Activated B cell treated with CpG ODN at 0.5 μM for 24 hours (primary cell): ENCODE results near the gene KLHL29. TPM values are rescaled to one million over a fixed set of nuclear protein-coding genes. Genes with fewer than 3 reads are reported as not detected.

Experiments used
- ATAC-seq: fragments of 200-7000 bp; cut with Tn5 transposase; one replicate; pipeline ENCODE4 v1.10.0; 2021; ENCODE audit warnings: low read depth, mild to moderate bottlenecking, moderate library complexity
- CTCF ChIA-PET: fragments of 350-600 bp; sonication (Branson Sonifier 250); formaldehyde crosslinking; loops from one replicate; lab custom pipeline; 2021; ENCODE audit warnings: antibody characterized with exemption; lab: Charles Lee
- POLR2A ChIA-PET: fragments of 350-600 bp; sonication (Branson Sonifier 250); formaldehyde crosslinking; loops from one replicate; lab custom pipeline; 2021; ENCODE audit warnings: antibody characterized with exemption; lab: Charles Lee
- DNase-seq: peaks from one replicate; pipeline ENCODE4 v3.0.0; 2022
- H3K27ac Mint-ChIP-seq: one replicate; pipeline ENCODE4 v1.8.0; 2020; ENCODE audit warnings: mixed read lengths
- H3K27me3 Mint-ChIP-seq: one replicate; pipeline ENCODE4 v1.8.0; 2021; ENCODE audit warnings: mixed read lengths
- H3K36me3 Mint-ChIP-seq: one replicate; pipeline ENCODE4 v1.8.0; 2021; ENCODE audit warnings: low read depth, mixed read lengths
- H3K4me1 Mint-ChIP-seq: one replicate; pipeline ENCODE4 v1.8.0; 2021; ENCODE audit warnings: mixed read lengths
- H3K4me3 Mint-ChIP-seq: one replicate; pipeline ENCODE4 v1.8.0; 2020; ENCODE audit warnings: mild to moderate bottlenecking, mixed read lengths
- H3K9me3 Mint-ChIP-seq: one replicate; pipeline ENCODE4 v1.8.0; 2020; ENCODE audit warnings: mixed read lengths
- intact Hi-C: fragments of 100-400 bp; cut with micrococcal nuclease; formaldehyde crosslinking; loops from one replicate; pipeline ENCODE4 v1.15.1; 2024
- total RNA-seq: library from RNA; stranded (reverse); gene quantifications from 2 replicates; pipeline ENCODE4 v1.2.3, GENCODE V29; 2022
- TF ChIP-seq, protein P1 (sequence below): fragments of 200-600 bp; IDR thresholded peaks from one replicate; pipeline ENCODE4 v1.8.0; 2022; ENCODE audit warnings: antibody characterized with exemption, mild to moderate bottlenecking

Gene KLHL29
- total RNA-seq, 1 donor from 2014 or later = 2.5 TPM

DNA sequence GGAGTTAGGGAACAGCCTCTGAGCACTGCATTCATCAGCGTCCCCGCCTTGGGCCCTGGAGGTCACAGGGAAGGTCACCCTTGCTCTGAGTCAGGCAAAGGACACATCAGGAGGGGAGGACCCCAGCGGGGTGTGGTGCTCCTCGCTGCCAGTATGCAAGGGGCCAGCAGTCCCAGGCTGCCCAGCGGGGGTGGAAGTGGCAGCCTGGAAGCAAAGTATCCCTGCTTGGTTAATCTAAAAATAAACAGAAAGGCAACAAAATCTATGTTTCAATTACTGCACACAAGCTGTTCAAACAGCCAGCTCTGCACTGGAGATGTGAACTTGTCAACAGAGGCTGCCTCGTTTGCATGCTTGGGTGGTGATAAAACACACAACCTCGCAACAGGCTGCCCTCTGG, 164.1 kb downstream of the KLHL29 start:
- DNase-seq (no peak), ATAC-seq (no peak)
- Mint-ChIP-seq H3K27ac (no peak overlapping the region), H3K36me3 (no peaks in the 10 kb centered on the region), H3K9me3 (no peaks in the 10 kb centered on the region), H3K4me1 (no peaks in the 10 kb centered on the region), H3K4me3 (no peak overlapping the region), H3K27me3 (no peaks in the 10 kb centered on the region)
- TF ChIP-seq, protein P1, sequence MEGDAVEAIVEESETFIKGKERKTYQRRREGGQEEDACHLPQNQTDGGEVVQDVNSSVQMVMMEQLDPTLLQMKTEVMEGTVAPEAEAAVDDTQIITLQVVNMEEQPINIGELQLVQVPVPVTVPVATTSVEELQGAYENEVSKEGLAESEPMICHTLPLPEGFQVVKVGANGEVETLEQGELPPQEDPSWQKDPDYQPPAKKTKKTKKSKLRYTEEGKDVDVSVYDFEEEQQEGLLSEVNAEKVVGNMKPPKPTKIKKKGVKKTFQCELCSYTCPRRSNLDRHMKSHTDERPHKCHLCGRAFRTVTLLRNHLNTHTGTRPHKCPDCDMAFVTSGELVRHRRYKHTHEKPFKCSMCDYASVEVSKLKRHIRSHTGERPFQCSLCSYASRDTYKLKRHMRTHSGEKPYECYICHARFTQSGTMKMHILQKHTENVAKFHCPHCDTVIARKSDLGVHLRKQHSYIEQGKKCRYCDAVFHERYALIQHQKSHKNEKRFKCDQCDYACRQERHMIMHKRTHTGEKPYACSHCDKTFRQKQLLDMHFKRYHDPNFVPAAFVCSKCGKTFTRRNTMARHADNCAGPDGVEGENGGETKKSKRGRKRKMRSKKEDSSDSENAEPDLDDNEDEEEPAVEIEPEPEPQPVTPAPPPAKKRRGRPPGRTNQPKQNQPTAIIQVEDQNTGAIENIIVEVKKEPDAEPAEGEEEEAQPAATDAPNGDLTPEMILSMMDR = no peak
- ChIA-PET CTCF (no interaction called here), POLR2A (no interaction called here)
- intact Hi-C loops = no loop called here

DNA sequence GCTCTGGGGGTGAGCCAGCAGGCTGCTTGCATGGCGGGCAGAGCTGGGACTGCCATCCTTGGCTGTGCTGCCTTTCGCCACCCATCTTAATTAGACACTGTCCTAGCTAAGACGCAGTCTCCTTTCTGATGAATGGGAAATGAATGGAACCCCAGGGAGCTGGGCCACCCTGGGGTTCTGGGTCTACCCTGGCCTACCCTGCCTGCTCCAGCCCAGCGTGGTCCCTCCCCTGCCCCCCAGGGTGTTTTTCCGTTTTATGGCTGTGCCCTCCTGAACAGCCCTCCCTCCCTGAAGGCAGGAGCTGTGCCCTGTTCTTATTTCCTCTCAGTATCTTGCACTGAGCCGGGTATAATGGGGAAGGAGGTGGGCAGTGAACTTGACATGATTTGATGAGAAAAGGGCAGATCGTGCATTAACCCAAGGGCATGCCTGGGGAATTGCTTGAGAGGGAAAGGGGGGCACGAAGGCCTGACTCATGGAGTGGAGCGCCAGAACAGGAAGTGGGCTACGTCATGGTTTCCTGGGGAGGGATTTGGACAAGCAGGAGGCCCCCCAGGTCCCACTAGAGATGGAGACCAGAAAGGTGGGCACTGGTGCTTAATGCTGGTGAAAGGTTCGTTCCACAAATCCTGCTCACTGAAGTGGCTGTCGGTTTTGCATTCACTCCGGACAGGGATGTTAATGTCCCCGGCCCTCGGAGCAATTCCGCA, 165.0 kb downstream of the KLHL29 start:
- no peak overlapping the region for H3K27ac Mint-ChIP-seq
- DNase-seq (no peak), ATAC-seq (no peak)
- TF ChIP-seq, protein P1 = no peak
- ChIA-PET CTCF (no interaction called here), POLR2A (no interaction called here)
- intact Hi-C loops = no loop called here
- no peaks in the 10 kb centered on the region for H3K4me1 Mint-ChIP-seq
- no peak overlapping the region for H3K4me3 Mint-ChIP-seq
- H3K27me3 Mint-ChIP-seq = no peaks in the 10 kb centered on the region
- H3K36me3 Mint-ChIP-seq = no peaks in the 10 kb centered on the region
- no peaks in the 10 kb centered on the region for H3K9me3 Mint-ChIP-seq

DNA sequence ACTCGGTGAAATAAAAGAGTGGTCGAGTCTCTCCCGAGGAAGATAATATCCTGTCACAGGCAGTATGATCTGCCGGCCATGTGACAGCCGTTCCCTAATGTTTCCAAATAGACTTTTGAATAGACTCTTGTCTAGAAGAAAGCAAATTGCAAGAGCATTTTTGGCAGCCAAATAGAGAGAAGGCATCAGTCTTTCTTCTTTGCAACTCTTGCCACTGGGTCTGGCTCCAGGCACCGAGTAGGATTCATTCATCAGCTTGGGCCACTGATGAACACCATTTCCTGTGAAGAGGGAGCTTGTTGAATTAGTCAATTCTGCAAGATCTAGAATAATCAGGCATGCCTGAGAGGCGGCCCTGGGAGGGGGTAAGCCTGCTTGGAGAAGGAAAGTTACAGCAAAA, 165.6 kb downstream of the KLHL29 start:
- ChIA-PET CTCF (no interaction called here), POLR2A (no interaction called here)
- no peaks in the 10 kb centered on the region for H3K4me1 Mint-ChIP-seq
- no peaks in the 10 kb centered on the region for H3K9me3 Mint-ChIP-seq
- H3K27ac Mint-ChIP-seq = no peak overlapping the region
- TF ChIP-seq, protein P1 = no peak
- no peaks in the 10 kb centered on the region for H3K36me3 Mint-ChIP-seq
- H3K27me3 Mint-ChIP-seq = no peaks in the 10 kb centered on the region
- no peak for ATAC-seq
- H3K4me3 Mint-ChIP-seq = no peak overlapping the region
- intact Hi-C loops = no loop called here
- no peak for DNase-seq

DNA sequence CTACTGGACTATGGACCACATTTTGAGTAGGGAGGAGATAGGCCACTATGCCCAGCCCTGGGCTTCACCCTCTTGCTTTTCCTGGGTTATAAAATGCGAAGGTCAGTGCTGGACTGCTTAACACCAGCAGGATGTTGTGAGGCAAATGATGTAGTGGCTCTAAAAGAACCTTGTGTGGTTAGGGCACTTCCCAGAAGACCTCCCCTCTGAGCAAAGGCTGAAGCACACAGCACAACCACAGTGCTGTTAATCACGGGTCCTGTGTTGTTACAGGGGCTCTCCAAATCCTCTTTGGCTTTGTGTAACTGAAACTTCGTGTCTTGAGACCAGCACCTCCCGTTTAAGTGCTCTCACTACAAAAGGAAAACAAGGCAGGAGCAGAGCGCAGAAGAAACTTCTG, 166.9 kb downstream of the KLHL29 start:
- intact Hi-C loops = no loop called here
- POLR2A ChIA-PET = no interaction called here
- ATAC-seq (no peak), DNase-seq (no peak)
- Mint-ChIP-seq H3K4me3 (no peak overlapping the region), H3K9me3 (no peaks in the 10 kb centered on the region), H3K27ac (no peak overlapping the region), H3K4me1 (no peaks in the 10 kb centered on the region), H3K36me3 (no peaks in the 10 kb centered on the region), H3K27me3 (no peaks in the 10 kb centered on the region)
- TF ChIP-seq, protein P1 = no peak
- CTCF ChIA-PET = no interaction called here

DNA sequence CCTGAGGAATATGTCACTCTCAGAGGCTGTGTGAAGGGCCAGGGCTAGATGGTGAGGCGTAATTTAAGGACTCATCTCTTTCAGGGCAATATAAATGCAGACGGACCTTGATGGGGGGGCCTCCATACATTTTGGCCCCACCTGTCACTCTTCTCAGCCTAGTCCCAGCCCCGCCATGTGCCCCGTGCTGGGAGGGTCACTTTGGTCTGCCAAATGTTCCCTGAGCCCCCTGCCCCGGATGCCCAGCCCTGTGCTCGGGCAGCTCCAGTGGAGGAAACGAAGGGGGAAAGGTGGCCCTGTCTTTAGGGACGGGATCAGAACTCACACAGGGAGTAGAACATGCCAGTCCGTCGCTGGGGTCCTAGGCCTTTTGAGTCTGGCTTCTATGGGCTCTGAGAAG, 168.6 kb downstream of the KLHL29 start:
- no peaks in the 10 kb centered on the region for H3K4me1 Mint-ChIP-seq
- H3K36me3 Mint-ChIP-seq = no peaks in the 10 kb centered on the region

More for the DNA sequence above, 168.6 kb downstream of the KLHL29 start:
- H3K27me3 Mint-ChIP-seq = no peaks in the 10 kb centered on the region
- DNase-seq = no peak
- no peak for ATAC-seq
- H3K9me3 Mint-ChIP-seq = no peaks in the 10 kb centered on the region
- no peak overlapping the region for H3K4me3 Mint-ChIP-seq
- intact Hi-C loops = no loop called here
- no peak overlapping the region for H3K27ac Mint-ChIP-seq
- TF ChIP-seq, protein P1 = no peak
- ChIA-PET POLR2A (no interaction called here), CTCF (no interaction called here)
